OCI-LY3 (cell line): ENCODE measurements around the gene TAF1B.

Experiments used
- H2AFZ ChIP-seq: fragments of 200-600, 300-600 bp; shearing (Covaris generic); 2 replicates; pipeline ENCODE4 v1.6.0; 2014; ENCODE audit warnings: antibody characterized with exemption, low read depth, low read length
- H3K27ac ChIP-seq: fragments of 200-600, 300-600 bp; sonication (generic); 2 replicates; pipeline ENCODE4 v1.5.1; 2014; ENCODE audit warnings: mild to moderate bottlenecking, low read length, moderate library complexity, mixed read lengths
- H3K27me3 ChIP-seq: fragments of 200-600, 300-600 bp; sonication (generic); 2 replicates; pipeline ENCODE4 v1.6.1; 2014; ENCODE audit warnings: low read depth, low read length, mixed read lengths
- H3K36me3 ChIP-seq: fragments of 200-600, 300-600 bp; sonication (generic); replicated peaks from 2 replicates; pipeline ENCODE3; 2014; ENCODE audit warnings: low read depth, low read length, mixed read lengths
- H3K4me1 ChIP-seq: fragments of 300-600, 200-600 bp; sonication (generic); 2 replicates; pipeline ENCODE4 v1.6.1; 2014; ENCODE audit warnings: low read length, mixed read lengths
- H3K4me2 ChIP-seq: fragments of 200-600, 300-600 bp; sonication (generic); 2 replicates; pipeline ENCODE4 v1.6.1; 2014; ENCODE audit warnings: low read length, mixed read lengths
- H3K4me3 ChIP-seq: fragments of 300-600, 200-600 bp; sonication (generic); 2 replicates; pipeline ENCODE4 v1.5.1; 2014; ENCODE audit warnings: antibody characterized with exemption, mild to moderate bottlenecking, low read length, moderate library complexity
- H3K79me2 ChIP-seq: fragments of 300-600, 200-600 bp; shearing (Covaris generic); 2 replicates; pipeline ENCODE4 v1.6.1; 2014; ENCODE audit warnings: mild to moderate bottlenecking, low read length, mixed read lengths
- H3K9ac ChIP-seq: fragments of 300-600, 200-600 bp; shearing (Covaris generic); 2 replicates; pipeline ENCODE4 v1.6.0; 2014; ENCODE audit warnings: mild to moderate bottlenecking, low read length, moderate library complexity
- H3K9me3 ChIP-seq: fragments of 200-600, 300-600 bp; shearing (Covaris generic); 2 replicates; pipeline ENCODE4 v1.6.1; 2014; ENCODE audit warnings: low read length, mixed read lengths; ENCODE audit not compliant: insufficient read depth
- H4K20me1 ChIP-seq: fragments of 200-600, 300-600 bp; sonication (generic); 2 replicates; pipeline ENCODE4 v1.6.1; 2016; ENCODE audit warnings: low read length, mixed read lengths; ENCODE audit not compliant: insufficient read depth
- EZH2phosphoT487 ChIP-seq: fragments of 200-600 bp; shearing (Covaris generic); IDR thresholded peaks from 2 replicates; pipeline ENCODE4 v1.6.1; 2018; ENCODE audit warnings: antibody characterized with exemption, mixed run types, low read depth
- TF ChIP-seq, protein P1 (sequence below): fragments of 200-600, 300-600 bp; sonication (generic); IDR thresholded peaks from 2 replicates; pipeline ENCODE4 v1.5.1; 2014; ENCODE audit warnings: antibody characterized with exemption, low read length, low read depth

The TAF1B gene

DNA sequence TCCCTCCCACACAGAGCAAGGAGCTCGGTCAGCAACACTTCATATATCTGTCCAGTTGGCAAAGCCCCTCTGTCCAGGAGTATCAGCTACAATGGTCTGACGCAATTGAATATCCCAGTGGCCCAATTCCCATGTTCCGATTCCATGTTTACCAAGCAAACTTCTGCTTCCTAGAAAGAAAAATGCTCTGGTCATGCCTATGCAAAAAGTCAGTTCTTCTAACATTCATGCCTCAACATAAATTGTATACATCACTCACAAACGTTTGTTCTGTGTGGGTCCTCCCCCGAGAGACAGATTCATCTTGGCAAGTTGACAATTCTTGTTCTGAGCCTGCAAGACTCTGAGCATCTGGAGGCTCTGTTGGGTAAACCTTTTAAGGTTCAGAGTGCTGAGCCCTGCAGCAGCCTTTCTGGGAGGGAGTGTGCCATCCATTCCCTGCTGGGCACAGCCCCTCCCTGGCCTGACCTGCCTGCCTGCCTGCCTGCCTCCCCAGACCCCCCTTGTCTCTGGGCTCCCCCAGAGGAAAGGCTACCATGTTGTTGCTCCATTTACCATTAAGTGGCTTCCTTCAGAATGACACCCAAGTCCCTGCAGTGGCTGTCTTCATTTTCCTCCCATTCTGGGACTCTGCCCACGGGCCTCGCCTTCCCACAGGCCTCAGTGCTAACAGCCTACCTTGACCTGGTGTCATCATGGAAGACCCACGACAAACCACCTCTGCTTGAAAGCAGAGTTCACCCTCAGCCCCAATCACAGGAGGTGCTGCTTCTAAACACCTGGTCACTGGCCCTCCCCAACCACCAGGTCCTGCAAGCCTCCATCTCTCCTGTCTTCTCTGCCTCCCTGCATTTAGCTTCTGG, 37.6 kb upstream of the TAF1B start:
- TF ChIP-seq, protein P1, sequence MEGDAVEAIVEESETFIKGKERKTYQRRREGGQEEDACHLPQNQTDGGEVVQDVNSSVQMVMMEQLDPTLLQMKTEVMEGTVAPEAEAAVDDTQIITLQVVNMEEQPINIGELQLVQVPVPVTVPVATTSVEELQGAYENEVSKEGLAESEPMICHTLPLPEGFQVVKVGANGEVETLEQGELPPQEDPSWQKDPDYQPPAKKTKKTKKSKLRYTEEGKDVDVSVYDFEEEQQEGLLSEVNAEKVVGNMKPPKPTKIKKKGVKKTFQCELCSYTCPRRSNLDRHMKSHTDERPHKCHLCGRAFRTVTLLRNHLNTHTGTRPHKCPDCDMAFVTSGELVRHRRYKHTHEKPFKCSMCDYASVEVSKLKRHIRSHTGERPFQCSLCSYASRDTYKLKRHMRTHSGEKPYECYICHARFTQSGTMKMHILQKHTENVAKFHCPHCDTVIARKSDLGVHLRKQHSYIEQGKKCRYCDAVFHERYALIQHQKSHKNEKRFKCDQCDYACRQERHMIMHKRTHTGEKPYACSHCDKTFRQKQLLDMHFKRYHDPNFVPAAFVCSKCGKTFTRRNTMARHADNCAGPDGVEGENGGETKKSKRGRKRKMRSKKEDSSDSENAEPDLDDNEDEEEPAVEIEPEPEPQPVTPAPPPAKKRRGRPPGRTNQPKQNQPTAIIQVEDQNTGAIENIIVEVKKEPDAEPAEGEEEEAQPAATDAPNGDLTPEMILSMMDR = no peak
- no peak for TF ChIP-seq EZH2phosphoT487
- H3K4me2 ChIP-seq = no peak overlapping the region
- no peak overlapping the region for H3K9ac ChIP-seq
- H3K79me2 ChIP-seq = no peaks in the 10 kb centered on the region
- peaks cover 14% of the 10 kb centered on the region for H3K4me1 ChIP-seq
- H2AFZ ChIP-seq = no peak overlapping the region
- H3K9me3 ChIP-seq = no peaks in the 10 kb centered on the region
- H4K20me1 ChIP-seq = no peaks in the 10 kb centered on the region
- H3K4me3 ChIP-seq = no peak overlapping the region
- peaks cover 7% of the 10 kb centered on the region for H3K27me3 ChIP-seq
- no peaks in the 10 kb centered on the region for H3K36me3 ChIP-seq
- no peak overlapping the region for H3K27ac ChIP-seq

DNA sequence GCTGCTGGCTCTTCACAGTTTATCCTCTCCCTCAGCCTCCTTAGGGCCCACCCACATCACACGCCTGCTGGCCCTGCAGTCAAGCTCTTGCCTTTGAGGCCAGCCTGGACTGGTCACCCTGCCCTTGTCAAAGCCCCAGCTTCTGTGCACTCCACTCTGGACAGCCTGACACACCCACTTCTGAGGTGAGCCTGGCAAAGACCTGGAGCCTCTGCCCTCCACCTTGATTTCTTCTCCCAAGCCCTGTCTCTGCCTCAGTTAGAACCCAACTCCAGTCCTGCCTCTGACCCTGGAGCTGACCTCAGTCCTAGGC, 37.0 kb upstream of the TAF1B start:
- H4K20me1 ChIP-seq = no peaks in the 10 kb centered on the region
- H2AFZ ChIP-seq = no peak overlapping the region
- H3K27me3 ChIP-seq = peaks cover 7% of the 10 kb centered on the region
- peaks cover 8% of the 10 kb centered on the region for H3K4me1 ChIP-seq
- H3K36me3 ChIP-seq = no peaks in the 10 kb centered on the region
- no peaks in the 10 kb centered on the region for H3K79me2 ChIP-seq
- no peaks in the 10 kb centered on the region for H3K9me3 ChIP-seq
- no peak overlapping the region for H3K4me3 ChIP-seq
- H3K4me2 ChIP-seq = no peak overlapping the region
- no peak for TF ChIP-seq EZH2phosphoT487
- TF ChIP-seq, protein P1 = no peak
- H3K27ac ChIP-seq = no peak overlapping the region
- H3K9ac ChIP-seq = no peak overlapping the region

DNA sequence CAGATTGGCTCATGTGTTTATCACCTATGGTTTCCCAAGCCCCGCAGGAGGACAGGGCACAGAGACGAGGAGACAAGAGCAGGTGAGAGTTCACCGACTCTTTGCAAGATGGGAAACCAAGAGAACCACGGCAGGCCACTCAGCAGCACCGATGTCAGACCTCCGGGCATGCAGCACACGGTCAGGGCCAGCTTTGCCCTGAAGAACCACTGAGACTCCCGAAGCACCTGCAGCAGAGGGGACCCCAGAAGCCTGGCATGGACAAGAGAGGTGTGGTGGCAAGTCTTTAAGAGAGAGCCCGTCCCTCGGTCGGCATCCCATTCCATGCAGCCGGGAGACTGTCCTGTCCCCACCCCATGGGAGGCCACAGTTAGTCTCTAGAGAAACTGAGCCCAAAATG, 36.6 kb upstream of the TAF1B start:
- Histone ChIP-seq H3K36me3 (no peaks in the 10 kb centered on the region), H3K4me2 (no peak overlapping the region), H3K27ac (no peak overlapping the region), H3K4me1 (peaks cover 6% of the 10 kb centered on the region), H3K4me3 (no peak overlapping the region), H4K20me1 (no peaks in the 10 kb centered on the region), H3K9me3 (no peaks in the 10 kb centered on the region), H3K9ac (no peak overlapping the region), H3K27me3 (peaks cover 7% of the 10 kb centered on the region), H2AFZ (no peak overlapping the region), H3K79me2 (no peaks in the 10 kb centered on the region)
- TF ChIP-seq EZH2phosphoT487 = no peak
- TF ChIP-seq, protein P1 = no peak

DNA sequence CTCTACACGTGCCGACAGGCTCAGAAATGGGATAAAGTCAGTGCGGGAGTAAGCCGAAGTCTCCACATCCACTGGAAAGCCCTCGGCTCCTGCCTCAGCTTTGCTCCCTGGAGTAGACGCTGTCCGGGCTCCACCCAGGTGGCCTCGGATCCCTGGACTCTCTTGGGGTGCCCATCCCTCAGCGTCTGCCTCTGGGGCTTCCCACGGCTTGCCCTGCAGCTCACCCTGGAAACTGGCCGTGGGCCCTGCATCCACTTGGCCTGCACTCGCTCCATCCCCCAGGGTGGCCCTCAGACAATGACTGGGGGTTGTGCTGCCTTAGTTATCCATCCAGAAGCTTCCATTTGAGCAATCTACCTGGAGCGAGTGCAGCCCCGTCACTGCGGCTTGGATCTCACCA, 36.2 kb upstream of the TAF1B start:
- TF ChIP-seq EZH2phosphoT487 = no peak
- TF ChIP-seq, protein P1 = no peak
- no peaks in the 10 kb centered on the region for H4K20me1 ChIP-seq

More for the DNA sequence above, 36.2 kb upstream of the TAF1B start:
- Histone ChIP-seq H3K9me3 (no peaks in the 10 kb centered on the region), H3K4me3 (no peak overlapping the region), H3K4me1 (peaks cover 6% of the 10 kb centered on the region), H3K9ac (no peak overlapping the region), H3K4me2 (no peak overlapping the region), H3K79me2 (no peaks in the 10 kb centered on the region), H3K27ac (no peak overlapping the region), H3K36me3 (no peaks in the 10 kb centered on the region), H2AFZ (no peak overlapping the region), H3K27me3 (peaks cover 7% of the 10 kb centered on the region)
